CD4-positive, CD25-positive, alpha-beta regulatory T cell (primary cell): Measurements from ENCODE around the gene RFPL2. TPM values are rescaled to one million over a fixed set of nuclear protein-coding genes. Genes with fewer than 3 reads are reported as not detected.
A peak's percentile ranks its signal among the peaks of the same experiment; 100 is the strongest.

Experiments used
- ATAC-seq, 2 donors: fragments of 150-1000 bp; cut with Tn5 transposase; one replicate each; pipeline ENCODE4 v1.10.0; 2021; ENCODE audit warnings: low read depth in 2 of 2, moderate number of reproducible peaks in 2 of 2, moderate library complexity in 1 of 2
- DNase-seq, 3 donors: peaks; one replicate each; pipeline versions ENCODE4 v3.0.0 to v3.0.0-alpha.2; 2012 to 2022; ENCODE audit warnings: mixed read lengths in 1 of 3
- H3K27ac ChIP-seq: one replicate; pipeline ENCODE4 v1.7.0; 2013; ENCODE audit warnings: mild to moderate bottlenecking, low read length; ENCODE audit not compliant: insufficient read depth, poor library complexity, severe bottlenecking
- H3K27me3 ChIP-seq: one replicate; pipeline ENCODE4 v1.7.0; 2013; ENCODE audit warnings: low read length; ENCODE audit not compliant: control insufficient read depth, insufficient read depth
- H3K36me3 ChIP-seq: one replicate; pipeline ENCODE4 v1.7.0; 2013; ENCODE audit warnings: mild to moderate bottlenecking, low read length, moderate library complexity; ENCODE audit not compliant: control insufficient read depth, insufficient read depth
- H3K4me1 ChIP-seq: 2 replicates; pipeline ENCODE4 v1.7.0; 2013; ENCODE audit warnings: mild to moderate bottlenecking, low read length; ENCODE audit not compliant: insufficient read depth, control insufficient read depth, poor library complexity, severe bottlenecking
- H3K4me3 ChIP-seq: one replicate; pipeline ENCODE4 v1.7.0; 2013; ENCODE audit warnings: low read depth, mild to moderate bottlenecking, low read length, moderate library complexity
- H3K9me3 ChIP-seq, 2 experiments: 1 replicate in 1 of 2; 2 replicates in 1 of 2; pipeline ENCODE4 v1.7.0; 2013; ENCODE audit warnings: low read length in 2 of 2, mild to moderate bottlenecking in 1 of 2, moderate library complexity in 1 of 2; ENCODE audit not compliant: control insufficient read depth in 2 of 2
- H3K27ac Mint-ChIP-seq, 3 donors: one replicate each; pipeline ENCODE4 v1.8.0; 2020 to 2022; ENCODE audit warnings: mild to moderate bottlenecking in 3 of 3, mixed read lengths in 3 of 3, moderate library complexity in 2 of 3
- H3K27me3 Mint-ChIP-seq: one replicate; pipeline ENCODE4 v1.8.0; 2022; ENCODE audit warnings: mild to moderate bottlenecking, mixed read lengths
- H3K36me3 Mint-ChIP-seq: one replicate; pipeline ENCODE4 v1.8.0; 2020; ENCODE audit warnings: mixed read lengths
- H3K4me1 Mint-ChIP-seq, 4 donors: one replicate each; pipeline ENCODE4 v1.8.0; 2020 to 2022; ENCODE audit warnings: mixed read lengths in 4 of 4, mild to moderate bottlenecking in 1 of 4
- H3K4me3 Mint-ChIP-seq, 4 donors: one replicate each; pipeline ENCODE4 v1.8.0; 2020 to 2022; ENCODE audit warnings: mild to moderate bottlenecking in 4 of 4, mixed read lengths in 4 of 4, moderate library complexity in 3 of 4
- H3K9me3 Mint-ChIP-seq, 7 donors: one replicate each; pipeline ENCODE4 v1.8.0; 2020 to 2022; ENCODE audit warnings: mixed read lengths in 7 of 7, mild to moderate bottlenecking in 3 of 7, moderate library complexity in 2 of 7
- polyA plus RNA-seq, 4 donors: library from polyadenylated mRNA; unstranded; fragments of 300-500 nt; fragmentation: Illumina TruSeq; gene quantifications; one replicate each; pipeline ENCODE4 v1.2.3, GENCODE V29; 2021
- total RNA-seq: library from RNA; stranded (reverse); gene quantifications from one replicate; pipeline ENCODE4 v1.2.3, GENCODE V29; 2022

Gene RFPL2
- total RNA-seq (1.5 TPM), polyA plus RNA-seq (1 to 10 TPM in 1 of 4 donors, under 1 TPM in 3; 0.27 to 2.6 (median 0.34) TPM)

GRCh38 chr22:32204856-32205722, at the start of gene RFPL2:
Gene RFPL2 (minus strand): TSS chr22:32205073. CDS start chr22:32202451, 2,622 bp downstream.
- Histone ChIP-seq H3K27ac (no peak within 1 kb of the TSS), H3K36me3 (no peaks in the 10 kb centered on the region), H3K27me3 (no peaks in the 10 kb centered on the region), H3K9me3 (no peaks in the 10 kb centered on the region), H3K4me1 (peaks cover 42% of the 10 kb centered on the region), H3K4me3 (peak within 1 kb of the TSS; percentile 54)
- peaks cover 34% of the 10 kb centered on the region for H3K27me3 Mint-ChIP-seq
- peaks cover 0 to 70% (median 23%) of the 10 kb centered on the region in 4 donors for H3K4me1 Mint-ChIP-seq
- H3K36me3 Mint-ChIP-seq, result no peaks in the 10 kb centered on the region
- H3K4me3 Mint-ChIP-seq, result peak within 1 kb of the TSS; percentile 38 to 94 (median 73)
- H3K9me3 Mint-ChIP-seq, result no peaks in the 10 kb centered on the region
- DNase-seq, result peak in 2 of 3 donors; percentile 30 to 41
- H3K27ac Mint-ChIP-seq, result peak within 1 kb of the TSS; percentile 43 to 89 (median 82)
- peak; percentile 26 to 60 for ATAC-seq

- Histone ChIP-seq H3K9me3 (no peaks in the 10 kb centered on the region), H3K27me3 (peaks cover 2% of the 10 kb centered on the region), H3K36me3 (no peaks in the 10 kb centered on the region), H3K4me3 (no peak overlapping the region), H3K4me1 (no peaks in the 10 kb centered on the region), H3K27ac (no peak overlapping the region)
- Mint-ChIP-seq H3K27me3 (peaks cover 14% of the 10 kb centered on the region), H3K4me3 (no peak overlapping the region), H3K27ac (no peak overlapping the region), H3K36me3 (peaks cover 3% of the 10 kb centered on the region), H3K9me3 (peaks cover 0 to 3% (median 0%) of the 10 kb centered on the region in 7 donors), H3K4me1 (no peaks in the 10 kb centered on the region)
- no peak for ATAC-seq
- DNase-seq, result no peak
These were observed 44.4 kb upstream of the RFPL2 start for GRCh38 chr22:32249231-32249630.

GRCh38 chr22:32248276-32248675, 43.4 kb upstream of the RFPL2 start:
- H3K4me1 Mint-ChIP-seq, result no peaks in the 10 kb centered on the region
- H3K36me3 Mint-ChIP-seq, result peaks cover 3% of the 10 kb centered on the region
- H3K27ac ChIP-seq, result no peak overlapping the region
- no peak overlapping the region for H3K4me3 ChIP-seq
- H3K27me3 ChIP-seq, result peaks cover 2% of the 10 kb centered on the region
- H3K27me3 Mint-ChIP-seq, result peaks cover 17% of the 10 kb centered on the region
- DNase-seq (no peak), ATAC-seq (no peak)
- peaks cover 0 to 3% (median 0%) of the 10 kb centered on the region in 7 donors for H3K9me3 Mint-ChIP-seq
- no peaks in the 10 kb centered on the region for H3K9me3 ChIP-seq
- H3K4me1 ChIP-seq, result no peaks in the 10 kb centered on the region
- H3K36me3 ChIP-seq, result no peaks in the 10 kb centered on the region
- no peak overlapping the region for H3K27ac Mint-ChIP-seq
- H3K4me3 Mint-ChIP-seq, result no peak overlapping the region

- H3K27me3 ChIP-seq, result peaks cover under 1% of the 10 kb centered on the region
- no peaks in the 10 kb centered on the region for H3K9me3 ChIP-seq
- H3K9me3 Mint-ChIP-seq, result peaks cover 0 to 2% (median 0%) of the 10 kb centered on the region in 7 donors
- no peaks in the 10 kb centered on the region for H3K4me1 Mint-ChIP-seq
- H3K36me3 Mint-ChIP-seq, result no peaks in the 10 kb centered on the region
- ATAC-seq (no peak), DNase-seq (no peak)
- no peak overlapping the region for H3K27ac ChIP-seq
- H3K27ac Mint-ChIP-seq, result no peak overlapping the region
- H3K36me3 ChIP-seq, result no peaks in the 10 kb centered on the region
- H3K4me3 Mint-ChIP-seq, result no peak overlapping the region
- no peaks in the 10 kb centered on the region for H3K4me1 ChIP-seq
- no peak overlapping the region for H3K4me3 ChIP-seq
- peaks cover 14% of the 10 kb centered on the region for H3K27me3 Mint-ChIP-seq
These were observed 41.3 kb upstream of the RFPL2 start for GRCh38 chr22:32246166-32246565.

GRCh38 chr22:32245042-32245441, 40.2 kb upstream of the RFPL2 start:
- Mint-ChIP-seq H3K27me3 (peaks cover 14% of the 10 kb centered on the region), H3K36me3 (no peaks in the 10 kb centered on the region), H3K4me3 (no peak overlapping the region), H3K4me1 (no peaks in the 10 kb centered on the region), H3K9me3 (peaks cover 0 to 2% (median 0%) of the 10 kb centered on the region in 7 donors), H3K27ac (no peak overlapping the region)
- DNase-seq (no peak), ATAC-seq (no peak)
- no peaks in the 10 kb centered on the region for H3K36me3 ChIP-seq
- H3K4me1 ChIP-seq, result no peaks in the 10 kb centered on the region
- H3K9me3 ChIP-seq, result no peaks in the 10 kb centered on the region
- H3K27ac ChIP-seq, result no peak overlapping the region
- no peaks in the 10 kb centered on the region for H3K27me3 ChIP-seq
- H3K4me3 ChIP-seq, result no peak overlapping the region

GRCh38 chr22:32244547-32244946, 39.7 kb upstream of the RFPL2 start:
- no peaks in the 10 kb centered on the region for H3K36me3 Mint-ChIP-seq

GRCh38 chr22:32240461-32240860, 35.6 kb upstream of the RFPL2 start:
- no peak overlapping the region for H3K27ac ChIP-seq
- ATAC-seq (no peak), DNase-seq (no peak)
- no peak overlapping the region for H3K4me3 ChIP-seq
- no peaks in the 10 kb centered on the region for H3K4me1 Mint-ChIP-seq
- H3K27ac Mint-ChIP-seq, result no peak overlapping the region
- H3K36me3 ChIP-seq, result no peaks in the 10 kb centered on the region
- H3K4me3 Mint-ChIP-seq, result no peak overlapping the region
- no peaks in the 10 kb centered on the region for H3K36me3 Mint-ChIP-seq
- no peaks in the 10 kb centered on the region for H3K9me3 ChIP-seq
- H3K27me3 ChIP-seq, result peaks cover 6% of the 10 kb centered on the region
- no peaks in the 10 kb centered on the region for H3K4me1 ChIP-seq
- H3K9me3 Mint-ChIP-seq, result peaks cover 0 to 2% (median 0%) of the 10 kb centered on the region in 7 donors
- peaks cover 11% of the 10 kb centered on the region for H3K27me3 Mint-ChIP-seq

More at GRCh38 chr22:32244547-32244946, 39.7 kb upstream of the RFPL2 start:
- Mint-ChIP-seq H3K9me3 (peaks cover 0 to 2% (median 0%) of the 10 kb centered on the region in 7 donors), H3K27me3 (peaks cover 14% of the 10 kb centered on the region), H3K4me3 (no peak overlapping the region), H3K27ac (no peak overlapping the region), H3K4me1 (no peaks in the 10 kb centered on the region)
- Histone ChIP-seq H3K9me3 (no peaks in the 10 kb centered on the region), H3K27me3 (no peaks in the 10 kb centered on the region), H3K4me3 (no peak overlapping the region), H3K4me1 (no peaks in the 10 kb centered on the region), H3K36me3 (no peaks in the 10 kb centered on the region), H3K27ac (no peak overlapping the region)
- DNase-seq, result no peak
- no peak for ATAC-seq
